K562 (cell line): Measurements from ENCODE around the gene GASK1A. TPM values are rescaled to one million over a fixed set of nuclear protein-coding genes. Genes with fewer than 3 reads are reported as not detected.

ENCODE experiments used
- ATAC-seq: fragments of 200-7000 bp; cut with Tn5 transposase; 3 replicates; pipeline ENCODE4 v1.9.1; 2020; ENCODE audit warnings: moderate library complexity
- BruUV-seq: library from RNA; stranded (reverse); fragments of 400-500 nt; replicated peaks from 2 replicates; lab custom pipeline; 2021; lab: Mats Ljungman, UMichigan
- CTCF ChIA-PET: fragments of 300-600 bp; formaldehyde crosslinking; extraction: SDS; loops from one replicate; lab custom pipeline; 2021; ENCODE audit warnings: low intra/inter-chr PET ratio; lab: Yijun Ruan, JAX
- POLR2A ChIA-PET: fragments of 300-600, 350-650 bp; sonication (Branson Sonifier 250); formaldehyde crosslinking; extraction: SDS; loops from one replicate; lab custom pipeline; 2021; ENCODE audit warnings: antibody characterized with exemption, inconsistent platforms; lab: Yijun Ruan, JAX
- DNase-seq, 4 experiments: peaks; one replicate each; pipeline versions ENCODE4 v3.0.0 to v3.0.0-alpha.2; 2011 to 2018; ENCODE audit warnings: low spot score in 3 of 4, mixed read lengths in 3 of 4; ENCODE audit errors: extremely low read depth in 1 of 4
- FAIRE-seq: peaks from 2 replicates; lab custom pipeline; 2011; peaks lifted over from hg19 to GRCh38; lab: Jason Lieb, UNC
- H2AFZ ChIP-seq: 2 replicates; pipeline ENCODE4 v1.6.0; 2011; ENCODE audit warnings: low read depth, low read length, control low read depth, inconsistent platforms
- H3K27ac ChIP-seq: fragments of 200-600 bp; 3 replicates; pipeline ENCODE4 v1.8.0; 2011; ENCODE audit warnings: low read depth, mild to moderate bottlenecking, control low read depth, inconsistent platforms, low read length, moderate library complexity, mixed read lengths; ENCODE audit errors: extremely low read depth
- H3K27me3 ChIP-seq, 2 experiments: fragments of 300-600 bp in 1 of 2; 2 replicates in 1 of 2; 3 replicates in 1 of 2; pipeline versions ENCODE4 v1.6.0 to v1.8.0; 2011; ENCODE audit warnings: inconsistent platforms in 2 of 2, low read length in 2 of 2, mild to moderate bottlenecking in 1 of 2, mixed read lengths in 1 of 2, moderate library complexity in 1 of 2; ENCODE audit not compliant: control insufficient read depth in 2 of 2, insufficient read depth in 2 of 2
- H3K36me3 ChIP-seq: fragments of 300-600 bp; 3 replicates; pipeline ENCODE4 v1.8.0; 2011; ENCODE audit warnings: mild to moderate bottlenecking, low read length, inconsistent platforms; ENCODE audit not compliant: control insufficient read depth, insufficient read depth
- H3K4me1 ChIP-seq, 2 experiments: fragments of 200-600 bp in 1 of 2; replicated peaks in 1 of 2; 2 replicates in 1 of 2; 3 replicates in 1 of 2; pipeline versions ENCODE4 v1.5.1 to v1.8.0; 2011; ENCODE audit warnings: inconsistent platforms in 2 of 2, low read length in 2 of 2, mild to moderate bottlenecking in 1 of 2, mixed read lengths in 1 of 2, moderate library complexity in 1 of 2; ENCODE audit not compliant: control insufficient read depth in 2 of 2, insufficient read depth in 2 of 2
- H3K4me2 ChIP-seq: 2 replicates; pipeline ENCODE4 v1.6.1; 2011; ENCODE audit warnings: low read length, control low read depth, inconsistent platforms, mixed read lengths; ENCODE audit not compliant: insufficient read depth
- H3K4me3 ChIP-seq: fragments of 200-600 bp; sonication (generic), shearing (Covaris generic); 2 replicates; pipeline ENCODE4 v1.5.1; 2016; ENCODE audit warnings: control low read depth, inconsistent platforms
- H3K79me2 ChIP-seq: fragments of 200-600 bp; 3 replicates; pipeline ENCODE4 v1.8.0; 2011; ENCODE audit warnings: low read length, inconsistent platforms; ENCODE audit not compliant: control insufficient read depth, insufficient read depth
- H3K9ac ChIP-seq, 2 experiments: 2 replicates each; pipeline versions ENCODE4 v1.6.0 to v1.6.1; 2011; ENCODE audit warnings: low read depth in 2 of 2, low read length in 2 of 2, control low read depth in 1 of 2, inconsistent platforms in 1 of 2, mild to moderate bottlenecking in 1 of 2, mixed read lengths in 1 of 2; ENCODE audit not compliant: insufficient read depth in 1 of 2
- H3K9me1 ChIP-seq: one replicate; pipeline ENCODE4 v1.6.0; 2011; ENCODE audit warnings: inconsistent platforms, mild to moderate bottlenecking, low read length, moderate library complexity; ENCODE audit not compliant: control insufficient read depth, insufficient read depth
- H3K9me3 ChIP-seq: replicated peaks from 2 replicates; pipeline ENCODE4 v1.5.1; 2011; ENCODE audit warnings: low read depth, low read length, inconsistent platforms; ENCODE audit not compliant: control insufficient read depth, insufficient read depth
- H4K20me1 ChIP-seq: replicated peaks from 2 replicates; pipeline ENCODE4 v1.6.1; 2011; ENCODE audit warnings: low read length, inconsistent platforms, mixed read lengths; ENCODE audit not compliant: control insufficient read depth, insufficient read depth
- MCM2 ChIP-seq: fragments of 450-650 bp; IDR thresholded peaks from 2 replicates; pipeline ENCODE4 v1.6.1; 2017; ENCODE audit warnings: low read depth, mild to moderate bottlenecking
- NEUROD1 ChIP-seq: fragments of 150-350 bp; IDR thresholded peaks from 2 replicates; pipeline ENCODE4 v1.6.1; 2014; ENCODE audit warnings: borderline replicate concordance, low read length, low read depth; ENCODE audit not compliant: partially characterized antibody
- ZNF354B ChIP-seq: fragments of 250-450 bp; sonication (Bioruptor Pico); IDR thresholded peaks from 2 replicates; pipeline ENCODE4 v1.4.0; 2020
- ZNF583 ChIP-seq: fragments of 250-450 bp; sonication (Bioruptor Pico); IDR thresholded peaks from 2 replicates; pipeline ENCODE4 v1.4.0; 2020
- WGBS: fragments of 100-300 bp; shearing (Covaris generic); methylation state at CpG from one replicate; pipeline ENCODE4 v1.1.6; 2016; ENCODE audit warnings: low coverage, mixed read lengths; ENCODE audit not compliant: insufficient coverage; ENCODE audit errors: missing lambda C conversion rate; 5-methylcytosine and 5-hydroxymethylcytosine counted together
- in situ Hi-C: fragments of 300-500 bp; cut with MboI; formaldehyde crosslinking; loops from 4 replicates; pipeline ENCODE4 v1.15.0; 2018; ENCODE audit warnings: inconsistent platforms, mixed read lengths
- intact Hi-C: fragments of 100-400 bp; cut with micrococcal nuclease; formaldehyde crosslinking; loops from 2 replicates; pipeline ENCODE4 v1.14.2; 2022
- polyA plus RNA-seq, 8 experiments: library from polyadenylated mRNA; depleted of rRNA in 4 of 8; stranded (reverse) in 5 of 8; unstranded in 3 of 8; fragments of >200 nt; fragmentation: Nextera tagmentation in 2 of 8; fragmentation: Illumina TruSeq in 1 of 8; extraction: Ambion mirVana in 2 of 8; extraction: Trizol in 1 of 8; gene quantifications; 2 replicates each; pipeline versions ENCODE4 v1.2.1 to v1.2.3, GENCODE V29; 2011 to 2014; ENCODE audit warnings: inconsistent platforms in 1 of 8, missing spikeins in 1 of 8
- total RNA-seq, 7 experiments: library from RNA; depleted of rRNA in 6 of 7; stranded (reverse); fragments of >200 nt in 6 of 7; fragmentation: Illumina TruSeq in 2 of 7; extraction: Trizol in 2 of 7; gene quantifications; 2 replicates each; pipeline versions ENCODE4 v1.2.1 to v1.2.3, GENCODE V29; 2011 to 2021; ENCODE audit warnings: low replicate concordance in 1 of 7
- TF ChIP-seq, protein P1 (sequence below), 2 experiments: fragments of 450-650 bp; IDR thresholded peaks; 2 replicates each; pipeline ENCODE4 v1.6.1; 2016
- TF ChIP-seq, protein P2 (sequence below), 2 experiments: fragments of 450-650 bp in 1 of 2; sonication (generic) in 1 of 2; formaldehyde crosslinking; conservative IDR thresholded peaks; 2 replicates each; pipeline versions ENCODE4 v1.4.0 to v1.8.1; 2020 to 2022; ENCODE audit warnings: mild to moderate bottlenecking in 1 of 2, missing genetic modification reagents in 1 of 2
- TF ChIP-seq, protein P3 (sequence below): fragments of 450-650 bp; conservative IDR thresholded peaks from 2 replicates; pipeline ENCODE4 v1.6.1; 2016; ENCODE audit warnings: missing genetic modification characterization, low read depth, mild to moderate bottlenecking, control low read depth, missing compliant biosample characterization

GASK1A gene
- total and polyA plus RNA-seq, 9 of the 15 experiments (the other 6 are each of a cell fraction or from before 2014, with no cell fraction given): 0.04 to 0.11 (median 0.05) TPM; not detected in 5

DNA sequence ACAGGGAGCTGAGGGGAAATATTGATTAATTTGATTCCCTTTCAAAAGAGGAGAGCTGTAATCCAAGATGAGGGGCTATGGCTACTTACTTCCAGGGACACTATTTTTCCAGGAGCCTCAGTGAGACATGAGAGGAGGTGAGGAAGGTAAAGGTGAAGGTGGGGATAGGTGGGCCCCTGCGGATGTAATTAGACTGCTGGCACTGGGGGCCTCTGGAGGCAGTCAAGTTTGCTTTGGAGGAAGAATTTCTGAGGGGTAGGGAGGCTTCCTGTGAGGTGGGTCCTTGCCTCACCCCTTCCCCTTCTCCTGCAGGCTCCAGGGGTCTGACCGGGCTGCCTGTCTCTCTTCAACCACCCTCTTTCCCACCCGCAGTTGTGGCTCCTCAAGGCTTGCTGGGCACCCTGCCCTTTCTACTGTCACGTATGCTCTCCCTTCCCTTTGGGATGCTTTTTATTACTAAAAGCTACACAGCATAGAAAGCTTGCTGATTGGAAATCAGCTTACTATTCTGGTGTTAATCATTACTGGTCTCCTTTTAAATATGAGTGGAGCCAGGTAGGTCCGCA lies 22.5 kb downstream of the GASK1A start:
- Histone ChIP-seq H3K4me1 (no peaks in the 10 kb centered on the region), H3K79me2 (no peaks in the 10 kb centered on the region), H4K20me1 (no peaks in the 10 kb centered on the region), H3K27me3 (peaks cover 32 to 48% of the 10 kb centered on the region in 2 experiments), H3K4me3 (no peak overlapping the region), H3K4me2 (no peak overlapping the region), H3K9me3 (no peaks in the 10 kb centered on the region), H2AFZ (no peak overlapping the region), H3K9ac (no peak overlapping the region), H3K36me3 (no peaks in the 10 kb centered on the region), H3K27ac (no peak overlapping the region)
- intact Hi-C loops: no loop called here
- DNase-seq (no peak), ATAC-seq (no peak)
- CTCF ChIA-PET: no interaction called here
- BruUV-seq: no TSS peak
- TF ChIP-seq, protein P1, sequence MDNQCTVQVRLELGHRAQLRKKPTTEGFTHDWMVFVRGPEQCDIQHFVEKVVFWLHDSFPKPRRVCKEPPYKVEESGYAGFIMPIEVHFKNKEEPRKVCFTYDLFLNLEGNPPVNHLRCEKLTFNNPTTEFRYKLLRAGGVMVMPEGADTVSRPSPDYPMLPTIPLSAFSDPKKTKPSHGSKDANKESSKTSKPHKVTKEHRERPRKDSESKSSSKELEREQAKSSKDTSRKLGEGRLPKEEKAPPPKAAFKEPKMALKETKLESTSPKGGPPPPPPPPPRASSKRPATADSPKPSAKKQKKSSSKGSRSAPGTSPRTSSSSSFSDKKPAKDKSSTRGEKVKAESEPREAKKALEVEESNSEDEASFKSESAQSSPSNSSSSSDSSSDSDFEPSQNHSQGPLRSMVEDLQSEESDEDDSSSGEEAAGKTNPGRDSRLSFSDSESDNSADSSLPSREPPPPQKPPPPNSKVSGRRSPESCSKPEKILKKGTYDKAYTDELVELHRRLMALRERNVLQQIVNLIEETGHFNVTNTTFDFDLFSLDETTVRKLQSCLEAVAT (IDR thresholded peaks at IDR 0.05): no peak
- no peak for TF ChIP-seq NEUROD1
- TF ChIP-seq, protein P2, sequence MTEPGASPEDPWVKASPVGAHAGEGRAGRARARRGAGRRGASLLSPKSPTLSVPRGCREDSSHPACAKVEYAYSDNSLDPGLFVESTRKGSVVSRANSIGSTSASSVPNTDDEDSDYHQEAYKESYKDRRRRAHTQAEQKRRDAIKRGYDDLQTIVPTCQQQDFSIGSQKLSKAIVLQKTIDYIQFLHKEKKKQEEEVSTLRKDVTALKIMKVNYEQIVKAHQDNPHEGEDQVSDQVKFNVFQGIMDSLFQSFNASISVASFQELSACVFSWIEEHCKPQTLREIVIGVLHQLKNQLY (CRISPR knock-in tag; conservative IDR thresholded peaks at IDR 0.05): no peak
- no peak for TF ChIP-seq ZNF354B (CRISPR knock-in tag)
- TF ChIP-seq, protein P3, sequence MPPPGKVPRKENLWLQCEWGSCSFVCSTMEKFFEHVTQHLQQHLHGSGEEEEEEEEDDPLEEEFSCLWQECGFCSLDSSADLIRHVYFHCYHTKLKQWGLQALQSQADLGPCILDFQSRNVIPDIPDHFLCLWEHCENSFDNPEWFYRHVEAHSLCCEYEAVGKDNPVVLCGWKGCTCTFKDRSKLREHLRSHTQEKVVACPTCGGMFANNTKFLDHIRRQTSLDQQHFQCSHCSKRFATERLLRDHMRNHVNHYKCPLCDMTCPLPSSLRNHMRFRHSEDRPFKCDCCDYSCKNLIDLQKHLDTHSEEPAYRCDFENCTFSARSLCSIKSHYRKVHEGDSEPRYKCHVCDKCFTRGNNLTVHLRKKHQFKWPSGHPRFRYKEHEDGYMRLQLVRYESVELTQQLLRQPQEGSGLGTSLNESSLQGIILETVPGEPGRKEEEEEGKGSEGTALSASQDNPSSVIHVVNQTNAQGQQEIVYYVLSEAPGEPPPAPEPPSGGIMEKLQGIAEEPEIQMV (tag): no peak
- no peak for TF ChIP-seq ZNF583 (CRISPR knock-in tag)
- TF ChIP-seq MCM2: no peak
- TF ChIP-seq, all 486 proteins: peak for 0
- FAIRE-seq: no peak
- POLR2A ChIA-PET: interaction anchor here (1.5 kb wide), 1 partner anchor 13 kb away, joined by 3 read pairs; no protein-coding TSS in a partner anchor
- H3K9me1 ChIP-seq: no peaks in the 10 kb centered on the region
- in situ Hi-C loops: no loop called here
- WGBS: 2% methylated on average over 5 of the region's 5 CpGs
